HepG2 (cell line): ENCODE data around the gene TTC28.

ENCODE experiments used
- BRCA1 ChIP-seq: sonication (generic); formaldehyde crosslinking; IDR thresholded peaks from 2 replicates; pipeline ENCODE4 v1.4.0; 2020; ENCODE audit warnings: missing genetic modification reagents
- CREB1 ChIP-seq, 2 experiments: fragments of 450-650 bp in 1 of 2; IDR thresholded peaks; 2 replicates each; pipeline ENCODE4 v1.6.1; 2016 to 2017; ENCODE audit warnings: control low read depth in 1 of 2, mild to moderate bottlenecking in 1 of 2, missing compliant biosample characterization in 1 of 2, missing genetic modification characterization in 1 of 2
- ETV5 ChIP-seq: IDR thresholded peaks from 2 replicates; pipeline ENCODE4 v1.6.1; 2018; ENCODE audit warnings: missing biosample characterization, missing genetic modification reagents, inconsistent platforms, borderline replicate concordance
- MXI1 ChIP-seq: IDR thresholded peaks from 3 replicates; pipeline ENCODE4 v1.6.1; 2012; ENCODE audit warnings: low read depth, low read length, inconsistent platforms, borderline replicate concordance
- NFYB ChIP-seq: sonication (generic); formaldehyde crosslinking; IDR thresholded peaks from 2 replicates; pipeline ENCODE4 v1.4.0; 2020; ENCODE audit warnings: missing genetic modification reagents
- ZNF280D ChIP-seq: sonication (generic); formaldehyde crosslinking; IDR thresholded peaks from 2 replicates; pipeline ENCODE4 v1.5.1; 2020; ENCODE audit warnings: mild to moderate bottlenecking, missing genetic modification reagents
- ZNF362 ChIP-seq: sonication (generic); formaldehyde crosslinking; IDR thresholded peaks from 2 replicates; pipeline ENCODE4 v1.4.0; 2020; ENCODE audit warnings: missing genetic modification reagents, mild to moderate bottlenecking, borderline replicate concordance
- ZNF816 ChIP-seq: sonication (generic); formaldehyde crosslinking; IDR thresholded peaks from 2 replicates; pipeline ENCODE4 v1.8.0; 2022; ENCODE audit warnings: missing genetic modification reagents, mild to moderate bottlenecking, borderline replicate concordance

GRCh38 chr22:28249402-28249801 lies 430.2 kb downstream of the TTC28 start:
- TF ChIP-seq NFYB (CRISPR knock-in tag) = no peak
- no peak for TF ChIP-seq BRCA1 (CRISPR knock-in tag)
- TF ChIP-seq ZNF280D = no peak
- no peak for TF ChIP-seq CREB1 (IDR thresholded peaks at IDR 0.05)
- TF ChIP-seq CREB1 (CRISPR knock-in tag; IDR thresholded peaks at IDR 0.05) = no peak
- TF ChIP-seq ZNF362 (CRISPR knock-in tag) = no peak
- TF ChIP-seq ZNF816 (CRISPR knock-in tag) = no peak
- TF ChIP-seq ETV5 (CRISPR knock-in tag) = no peak
- TF ChIP-seq MXI1 = no peak
